DMS53 (cell line): ENCODE results near the gene LIPK.
"Not testable (repeated sequence)": the region's sequence is repeated elsewhere in the genome, so short reads cannot be mapped to it uniquely, and the experiment has no call there.

Source experiments
- DNase-seq: peaks from one replicate; lab custom pipeline; 2025; lab: John Stamatoyannopoulos, UW

LIPK gene

DNA sequence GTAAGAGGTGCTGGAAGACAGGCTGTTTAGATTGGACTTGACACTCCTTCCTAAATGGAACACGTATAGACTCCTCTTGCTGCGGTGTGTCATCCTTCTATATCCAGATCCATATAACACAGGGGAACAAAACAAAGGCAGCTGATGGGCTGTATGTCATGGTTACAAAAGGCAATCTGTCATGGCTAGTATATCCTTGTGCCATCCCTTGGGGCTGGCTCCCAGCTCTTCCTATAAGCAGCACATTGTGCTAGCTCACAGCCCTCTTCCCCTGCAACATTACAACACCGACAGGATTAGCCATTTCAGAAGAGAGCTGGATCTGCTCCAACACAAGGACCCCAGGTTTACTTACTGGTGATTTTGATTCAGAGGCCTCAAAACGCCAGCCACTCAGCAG, 15.3 kb downstream of the LIPK start:
- no peak for DNase-seq

DNA sequence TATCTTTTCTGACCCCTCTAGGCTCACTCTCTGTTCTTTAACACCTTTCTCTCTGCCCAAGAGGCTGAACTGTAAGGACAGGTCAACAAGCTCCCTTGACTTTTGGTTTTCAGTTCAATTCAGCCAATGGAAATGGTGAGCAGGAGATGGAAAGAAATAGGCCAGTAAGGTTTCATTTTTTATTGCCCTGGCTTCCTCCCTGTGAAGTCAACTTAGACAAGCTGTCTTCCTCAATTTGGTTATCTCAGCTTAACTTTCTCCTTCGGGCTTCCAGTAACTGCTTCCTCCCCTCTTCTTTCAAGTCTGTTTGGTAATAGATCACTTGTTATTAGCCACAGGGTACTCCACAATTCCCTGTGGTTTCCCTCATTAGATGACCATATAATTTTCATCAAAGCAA, 19.7 kb downstream of the LIPK start:
- no peak for DNase-seq

DNA sequence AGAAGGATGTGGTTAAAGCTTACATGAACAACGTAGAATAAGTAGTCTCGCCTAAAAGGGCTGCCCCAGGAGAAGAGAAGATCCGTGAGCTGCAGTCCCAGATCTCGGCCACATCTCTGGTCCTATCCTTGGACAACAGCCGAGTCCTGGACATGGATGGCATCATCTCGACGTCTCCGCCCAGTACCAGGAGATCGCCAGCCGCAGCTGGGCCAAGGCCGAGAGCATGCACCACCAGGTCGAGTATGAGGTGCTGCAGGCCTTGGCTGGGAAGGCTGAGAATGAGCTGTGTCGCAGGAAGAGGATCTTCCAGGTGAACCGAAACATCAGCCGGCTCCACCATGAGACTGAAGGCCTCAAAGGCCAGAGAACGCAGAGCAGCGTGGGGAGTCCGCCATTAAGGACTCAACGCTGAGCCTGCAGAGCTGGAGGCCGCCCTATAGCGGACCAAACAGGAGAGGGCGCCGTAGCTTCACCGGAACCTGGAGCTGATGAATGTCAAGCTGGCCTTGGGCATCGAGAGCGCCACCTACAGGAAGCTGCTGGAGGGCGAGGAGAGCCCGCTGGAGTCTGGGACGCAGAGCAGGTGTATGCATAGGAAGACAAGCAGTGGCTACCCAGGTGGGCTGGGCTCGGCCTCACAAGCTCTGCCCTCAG, 22.2 kb downstream of the LIPK start:
- DNase-seq, result peak; percentile 54

DNA sequence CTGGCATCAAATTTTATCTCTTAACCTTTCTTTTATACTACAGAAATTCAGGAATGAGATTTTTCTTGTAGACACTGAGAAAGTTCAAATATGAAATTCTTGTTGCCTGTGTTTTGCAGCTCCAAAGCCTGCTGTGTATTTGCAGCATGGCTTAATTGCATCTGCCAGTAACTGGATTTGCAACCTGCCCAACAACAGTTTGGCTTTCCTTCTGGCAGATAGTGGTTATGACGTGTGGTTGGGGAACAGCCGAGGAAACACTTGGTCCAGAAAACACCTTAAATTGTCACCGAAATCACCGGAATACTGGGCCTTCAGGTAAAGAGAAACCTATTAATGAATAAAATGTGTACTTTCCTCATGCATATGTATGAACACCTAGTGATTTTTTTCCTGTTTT, 24.8 kb downstream of the LIPK start:
- DNase-seq, result no peak

DNA sequence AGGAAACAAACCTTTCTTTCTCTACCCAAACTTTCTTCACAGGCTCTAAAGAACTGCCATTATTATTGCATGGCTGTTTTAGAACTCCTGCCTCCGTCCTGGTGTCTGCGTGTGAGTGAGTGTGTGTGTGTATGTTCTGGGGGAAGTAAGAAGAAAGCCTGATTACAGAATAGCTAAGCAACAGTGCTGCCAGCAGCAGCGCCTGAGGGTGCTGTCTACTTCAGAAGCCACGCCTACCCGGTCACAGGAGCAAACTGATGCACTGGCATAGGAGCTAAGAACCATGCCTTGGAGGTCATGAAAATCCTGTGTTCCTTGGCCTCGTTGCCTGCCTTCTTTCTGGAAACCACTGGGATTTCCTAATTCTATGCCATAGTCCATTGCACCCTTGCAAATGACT, 25.2 kb downstream of the LIPK start:
- no peak for DNase-seq

DNA sequence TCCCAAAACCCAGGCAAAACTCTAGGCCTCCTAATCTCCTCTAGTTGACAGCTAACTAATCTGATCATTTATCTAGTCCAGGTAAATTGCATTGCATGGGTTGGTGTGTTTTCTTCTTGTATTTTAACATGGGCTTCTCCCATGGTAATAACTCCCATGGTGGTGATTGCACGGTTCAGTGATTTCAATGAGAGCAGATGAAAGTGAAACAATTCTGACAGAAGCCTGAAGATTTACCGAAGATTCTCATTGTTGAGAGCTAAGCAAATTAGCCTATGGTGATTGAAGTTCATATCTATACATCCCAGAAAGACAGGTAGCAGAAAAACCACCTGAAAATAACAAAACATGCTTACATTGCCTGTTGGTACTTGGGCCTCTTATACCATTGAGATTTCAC, 27.2 kb downstream of the LIPK start:
- DNase-seq, result no peak

DNA sequence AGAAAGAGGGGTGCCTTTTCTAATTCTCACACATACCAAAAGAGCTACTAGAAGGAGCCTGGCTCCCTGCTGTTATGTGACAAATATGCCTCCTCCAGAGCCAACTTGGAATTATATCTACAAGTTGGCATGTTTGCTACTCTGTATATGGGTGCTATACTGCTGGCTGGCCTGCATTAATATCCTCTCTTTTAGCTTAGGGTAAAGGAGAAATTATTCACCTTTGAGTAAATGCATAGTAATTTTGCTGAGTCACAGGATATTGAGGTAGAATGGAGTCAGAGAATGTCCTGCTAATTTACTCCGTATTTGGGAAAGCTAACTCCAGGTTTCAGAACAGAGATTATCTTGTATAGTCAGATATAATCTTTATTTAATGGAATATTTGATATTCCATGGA, 29.6 kb downstream of the LIPK start:
- DNase-seq, result no peak

DNA sequence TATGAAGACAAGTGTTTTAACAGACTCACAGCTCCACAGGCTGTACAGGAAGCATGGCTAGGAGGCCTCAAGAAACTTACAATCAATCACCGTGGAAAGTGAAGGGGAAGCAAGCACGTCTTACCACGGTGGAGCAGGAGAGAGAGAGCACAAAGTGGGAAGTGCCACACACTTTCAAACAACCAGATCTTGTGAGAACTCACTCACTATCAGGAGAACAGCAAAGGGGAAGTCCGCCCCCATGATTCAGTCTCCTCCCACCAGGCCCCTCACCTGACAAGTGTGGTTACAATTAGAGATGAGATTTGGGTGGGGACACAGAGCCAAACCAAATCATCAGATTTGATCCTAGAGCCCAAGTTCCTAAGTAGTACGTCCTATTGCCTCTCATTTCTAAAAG, 35.9 kb downstream of the LIPK start:
- not testable (repeated sequence) for DNase-seq

DNA sequence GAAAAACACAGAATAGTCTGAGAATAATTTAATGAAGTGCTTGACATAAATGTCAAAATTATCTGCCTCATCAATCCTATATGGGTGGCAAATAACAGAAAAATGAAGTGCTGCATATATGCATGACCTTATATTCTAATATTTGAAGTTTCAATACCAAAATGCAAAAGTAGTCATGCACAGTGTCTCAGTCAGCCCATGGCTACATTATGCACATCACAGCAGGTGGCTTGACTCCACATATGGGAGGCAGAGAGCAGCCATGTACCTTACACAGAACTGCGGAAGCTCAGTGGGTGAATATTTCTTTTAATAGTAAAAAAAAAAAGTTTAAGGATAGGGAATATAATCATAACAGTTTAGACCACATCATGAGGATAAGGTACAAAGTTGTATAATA, 36.4 kb downstream of the LIPK start:
- no peak for DNase-seq

DNA sequence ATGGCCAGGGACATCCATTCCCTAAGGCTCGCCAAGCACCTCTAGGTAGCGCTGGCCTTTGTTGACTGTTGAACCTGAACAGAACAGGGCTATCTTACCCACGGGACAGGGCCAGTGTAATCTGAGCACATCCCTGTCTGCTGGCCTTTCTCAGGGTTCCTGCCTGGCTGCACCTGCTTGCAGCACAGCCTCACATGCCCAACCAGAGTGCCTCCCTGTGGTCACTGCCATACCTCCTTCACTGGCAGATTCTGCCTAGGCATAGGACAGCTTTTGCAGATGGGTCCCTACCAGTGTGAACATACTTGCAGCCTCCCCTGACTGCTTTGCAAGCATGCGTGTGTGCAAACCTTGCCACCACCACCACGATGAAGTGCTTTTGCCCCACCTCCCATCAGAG, 38.0 kb downstream of the LIPK start:
- peak; percentile 86 for DNase-seq

DNA sequence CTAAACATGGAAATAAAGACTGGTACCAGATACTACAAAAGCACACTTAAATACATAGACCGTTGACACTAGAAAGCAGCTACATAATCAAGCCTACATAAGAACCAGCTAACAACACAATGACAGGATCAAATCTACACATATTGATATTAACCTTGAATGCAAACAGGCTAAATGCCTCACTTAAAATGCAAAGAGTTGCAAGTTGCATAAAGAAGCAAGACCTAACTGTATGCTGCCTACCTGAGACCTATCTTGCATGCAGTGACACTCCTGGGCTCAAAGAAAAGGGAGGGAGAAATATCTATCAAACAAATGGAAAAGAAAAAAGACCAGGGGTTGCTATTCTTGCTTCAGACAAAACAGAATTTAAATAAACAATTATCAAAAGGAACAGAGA, 39.6 kb downstream of the LIPK start:
- no peak for DNase-seq

DNA sequence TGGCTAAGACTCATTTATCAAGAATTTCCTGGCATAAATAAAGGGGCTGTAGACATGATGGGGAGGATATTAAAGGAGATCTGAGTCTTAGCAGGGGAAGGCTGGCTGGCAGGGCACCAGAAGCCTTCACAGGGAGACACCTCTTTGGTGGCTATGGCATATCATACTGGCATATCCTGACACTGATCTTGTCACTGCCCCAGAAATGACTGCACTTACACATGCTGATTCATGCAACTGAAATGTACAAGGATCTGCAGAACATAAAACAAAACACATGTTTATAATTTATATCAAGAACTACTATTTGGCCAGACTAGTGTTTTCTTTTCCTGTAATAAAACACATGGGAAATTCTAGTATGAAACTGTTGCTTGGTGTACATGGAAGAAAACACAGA, 48.2 kb downstream of the LIPK start:
- DNase-seq, result no peak

DNA sequence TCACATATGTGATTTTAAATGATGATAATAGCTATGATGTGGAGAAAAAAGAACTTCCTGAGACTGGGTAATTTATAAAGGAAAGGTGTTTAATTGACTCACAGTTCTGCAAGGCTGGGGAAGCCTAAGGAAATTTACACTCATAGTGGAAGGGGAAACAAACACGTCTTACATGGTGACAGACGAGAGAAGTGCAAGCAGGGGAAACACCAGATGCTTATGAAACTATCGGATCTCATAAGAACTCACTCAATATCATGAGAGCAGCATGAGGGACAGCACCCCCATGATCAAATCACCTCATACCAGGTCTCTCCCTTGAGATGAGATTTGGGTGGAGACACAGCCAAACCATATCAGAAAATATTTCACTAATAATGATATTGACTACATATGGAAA, 49.7 kb downstream of the LIPK start:
- DNase-seq, result no peak

DNA sequence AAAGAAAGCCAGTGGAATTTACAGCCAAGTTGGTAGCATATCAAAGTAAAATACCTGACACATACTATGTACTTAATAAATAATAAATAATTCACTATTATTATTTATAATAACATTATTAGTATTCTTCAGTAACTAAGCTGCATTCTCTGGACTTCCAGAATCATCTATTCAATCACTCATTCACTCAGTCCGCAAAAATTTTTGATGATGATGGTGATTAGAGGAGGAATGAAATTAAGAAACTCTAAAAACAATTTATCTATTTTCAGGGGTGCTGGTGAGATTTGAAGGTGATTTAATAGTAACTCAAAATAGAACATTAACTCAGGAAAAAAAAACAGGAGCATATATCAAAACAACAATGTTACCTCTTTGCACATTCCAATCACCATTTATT, 50.6 kb downstream of the LIPK start:
- no peak for DNase-seq

DNA sequence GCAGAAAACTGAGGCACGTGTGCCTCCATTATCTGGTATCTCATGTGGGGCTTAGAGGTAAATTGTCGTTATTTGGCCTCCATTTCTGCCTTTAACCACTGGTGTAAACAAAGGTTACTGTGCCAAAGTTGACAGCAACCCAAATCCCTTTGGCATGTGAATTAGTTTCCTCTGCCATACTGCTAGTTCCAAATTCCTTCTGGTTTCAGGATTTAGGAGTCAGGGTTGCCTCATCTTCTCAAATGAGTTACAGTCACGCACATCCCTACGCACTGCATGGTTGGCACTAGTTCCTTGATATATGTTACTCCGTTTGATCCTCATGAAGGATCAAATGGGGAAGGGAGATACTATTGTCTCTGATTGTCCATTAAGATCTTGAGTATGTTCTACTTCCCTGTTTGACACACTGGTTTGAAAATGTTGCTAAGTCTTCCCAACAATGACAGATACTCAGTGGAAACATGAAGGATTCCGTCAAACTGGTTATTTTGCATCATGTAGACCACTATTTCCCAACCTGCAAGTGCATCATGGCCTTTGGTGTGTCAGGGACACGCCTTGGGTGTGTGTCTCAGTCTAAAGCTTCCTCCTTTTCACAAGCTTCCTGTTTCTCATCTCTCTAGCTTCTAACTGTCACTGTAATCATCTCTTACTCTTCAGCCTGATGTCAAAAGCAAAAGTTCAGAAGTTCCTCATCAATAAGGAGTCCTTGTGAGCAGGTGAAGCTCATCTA, 53.5 kb downstream of the LIPK start, which contains the start of gene LIPN:
Gene LIPN, plus strand, starts transcription at position 655 of the 736 bp plus-strand sequence. CDS start 1,386 bp downstream, outside the sequence.
- DNase-seq, result no peak

DNA sequence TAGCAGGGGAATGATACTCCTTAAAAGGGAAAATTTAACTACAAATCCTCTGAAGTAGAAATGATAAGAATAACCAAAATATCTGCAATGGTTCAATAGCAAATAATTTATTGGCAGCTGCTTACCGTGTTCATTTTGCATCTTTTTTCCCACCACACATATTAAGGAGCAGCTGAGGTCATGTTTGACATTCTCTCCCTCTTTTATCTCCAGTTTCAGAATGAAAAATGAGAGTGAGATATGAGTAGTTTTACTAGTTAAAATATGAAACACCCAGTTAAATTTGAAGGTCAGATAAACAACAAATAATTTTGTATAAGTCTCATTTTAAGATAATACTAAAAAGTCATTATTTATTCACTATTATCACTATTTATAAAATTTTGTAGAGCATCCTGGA, 56.9 kb downstream of the LIPK start:
- DNase-seq, result no peak

DNA sequence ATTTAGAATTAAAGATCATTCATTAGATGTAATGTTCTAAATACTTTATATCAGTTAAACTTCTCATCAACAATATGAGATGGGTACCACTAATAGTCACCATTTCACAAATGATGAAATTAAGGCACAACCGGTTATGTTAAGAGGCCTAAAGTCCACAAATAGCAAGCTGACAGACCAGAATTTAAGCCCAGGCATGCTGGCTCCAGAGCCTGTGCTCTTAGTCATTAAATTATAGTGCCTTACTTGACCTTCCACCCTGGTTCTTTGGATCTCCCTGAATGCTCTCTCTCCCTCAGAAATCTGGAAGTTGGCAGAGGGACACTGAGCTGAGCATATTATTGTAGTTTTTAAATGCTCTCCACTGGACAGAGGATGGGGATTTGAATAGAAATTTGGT, 57.4 kb downstream of the LIPK start:
- DNase-seq, result no peak

DNA sequence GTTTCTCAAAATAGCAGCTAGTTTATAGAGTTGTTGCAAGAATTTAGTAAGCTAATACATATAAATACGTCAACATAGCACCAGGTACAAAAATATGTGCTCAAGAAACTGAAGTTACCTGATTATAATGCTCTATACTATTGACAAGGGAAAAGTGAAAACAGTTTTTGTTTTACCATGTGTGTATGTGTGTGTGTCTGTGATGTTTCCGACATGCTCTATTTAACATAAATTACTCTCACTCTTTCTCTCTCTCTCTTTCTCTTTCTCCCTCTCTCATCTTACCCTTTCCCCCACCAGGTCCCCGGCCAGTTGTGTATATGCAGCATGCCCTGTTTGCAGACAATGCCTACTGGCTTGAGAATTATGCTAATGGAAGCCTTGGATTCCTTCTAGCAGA, 58.1 kb downstream of the LIPK start:
- no peak for DNase-seq

DNA sequence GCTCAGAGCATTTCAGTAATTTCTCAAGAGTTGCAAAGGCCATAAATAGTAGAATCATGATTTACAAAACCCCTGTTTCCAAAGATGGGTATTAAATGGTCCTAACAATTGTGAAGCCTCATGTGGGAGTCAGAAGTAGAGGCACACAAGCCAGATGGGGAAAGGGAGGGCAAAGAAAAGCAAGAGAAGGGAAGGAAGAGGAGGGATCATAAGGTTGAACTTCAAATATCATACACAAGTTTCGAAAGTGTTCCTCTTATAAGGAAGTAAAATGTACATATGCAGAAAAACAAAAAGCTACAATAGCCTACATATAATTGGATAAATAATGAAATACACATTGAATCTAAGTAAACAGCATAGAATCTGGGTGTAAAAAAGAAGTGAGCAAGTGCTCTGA, 59.8 kb downstream of the LIPK start:
- no peak for DNase-seq

DNA sequence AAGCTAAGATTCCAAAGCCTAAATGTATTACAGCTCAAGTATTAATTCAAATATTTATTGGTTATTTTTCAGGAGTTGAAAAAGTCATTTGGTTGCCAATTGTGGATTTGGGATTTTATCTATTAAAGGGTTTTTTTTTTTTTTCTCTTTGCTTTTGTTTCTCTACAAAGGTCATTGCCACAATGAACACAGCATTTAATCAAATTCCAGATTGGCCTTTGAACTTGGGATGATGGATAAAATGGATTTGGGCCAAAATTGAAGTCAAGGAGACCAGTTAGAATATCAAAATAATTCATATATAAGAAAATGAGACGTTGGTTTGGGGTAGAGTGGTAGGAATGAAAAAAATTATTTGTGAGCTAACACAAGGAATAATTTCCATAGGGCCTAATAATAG, 63.3 kb downstream of the LIPK start:
- no peak for DNase-seq

DNA sequence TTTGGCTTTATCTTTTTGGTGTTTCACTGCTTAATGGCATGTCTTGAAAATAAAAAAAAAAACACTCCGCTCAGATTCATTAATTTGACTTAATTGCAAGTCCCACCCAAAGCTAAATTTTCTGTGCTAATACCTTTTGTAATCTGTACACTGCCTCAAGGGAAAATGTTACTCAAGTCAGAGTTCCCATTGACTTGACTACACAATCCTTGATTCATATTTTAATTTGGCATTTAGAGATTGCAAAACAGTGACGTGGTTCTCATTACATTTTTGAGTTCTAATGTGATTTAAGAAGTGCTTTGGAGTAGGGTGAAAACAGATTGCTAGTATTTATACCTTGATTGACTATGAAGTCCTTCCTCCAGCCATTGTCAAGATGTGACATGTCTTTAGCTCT, 75.2 kb downstream of the LIPK start:
- no peak for DNase-seq

DNA sequence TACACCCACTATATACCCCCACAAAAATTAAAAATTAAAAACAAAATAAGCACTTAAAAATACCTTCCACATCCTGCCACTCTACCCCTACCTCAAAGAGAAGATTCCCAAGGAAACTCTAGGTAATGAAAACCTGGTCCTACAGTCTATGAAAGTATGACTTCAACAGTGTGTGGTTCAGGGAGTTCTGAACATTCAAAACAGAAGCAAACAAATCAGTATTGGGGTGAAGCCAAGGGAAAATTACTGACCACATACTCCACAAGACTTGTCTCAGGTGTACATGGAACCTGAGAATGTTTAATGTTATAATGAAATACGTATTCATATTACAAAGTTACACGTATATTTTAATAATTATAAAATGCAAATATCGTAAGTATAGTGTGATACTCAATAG, 76.2 kb downstream of the LIPK start:
- no peak for DNase-seq

DNA sequence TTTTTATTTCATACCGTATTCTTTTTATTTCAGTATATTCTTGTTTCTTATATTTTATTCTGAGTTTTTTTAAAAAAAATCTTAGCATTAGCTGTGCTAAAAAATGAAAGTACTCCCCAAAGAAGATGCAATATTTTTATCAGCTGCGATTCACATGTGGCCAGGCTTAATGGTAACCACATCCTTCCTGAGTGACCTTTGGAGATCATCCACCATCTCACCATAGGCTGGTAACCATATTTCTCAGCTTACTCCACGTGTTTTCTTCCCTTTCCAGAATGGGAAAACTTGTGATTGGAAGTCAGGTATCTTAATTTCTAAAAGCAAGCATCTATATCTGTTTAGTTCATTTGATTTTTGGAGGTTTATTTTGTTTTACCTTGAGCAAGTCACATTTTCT, 77.7 kb downstream of the LIPK start:
- DNase-seq, result no peak
